GM06990 (cell line): ENCODE results near the gene UBE3B.

Experiments used
- DNase-seq: peaks from one replicate; pipeline ENCODE4 v3.0.0-alpha.2; 2011; ENCODE audit not compliant: insufficient read length; ENCODE audit errors: extremely low read depth
- H3K27me3 ChIP-seq: replicated peaks from 2 replicates; pipeline ENCODE4 v1.6.0; 2011; ENCODE audit warnings: low read length; ENCODE audit not compliant: control insufficient read depth, insufficient read depth
- H3K36me3 ChIP-seq: 2 replicates; pipeline ENCODE4 v1.5.1; 2011; ENCODE audit warnings: low read length; ENCODE audit not compliant: control insufficient read depth, insufficient read depth
- H3K4me3 ChIP-seq: replicated peaks from 2 replicates; pipeline ENCODE4 v1.5.1; 2011; ENCODE audit warnings: low read depth, mild to moderate bottlenecking, control low read depth, low read length
- TF ChIP-seq, protein P1 (sequence below): IDR thresholded peaks from 2 replicates; pipeline ENCODE4 v1.5.1; 2011; ENCODE audit warnings: low read length, control low read depth, mild to moderate bottlenecking, inconsistent platforms; ENCODE audit not compliant: insufficient read depth, poor library complexity, severe bottlenecking

UBE3B gene

DNA sequence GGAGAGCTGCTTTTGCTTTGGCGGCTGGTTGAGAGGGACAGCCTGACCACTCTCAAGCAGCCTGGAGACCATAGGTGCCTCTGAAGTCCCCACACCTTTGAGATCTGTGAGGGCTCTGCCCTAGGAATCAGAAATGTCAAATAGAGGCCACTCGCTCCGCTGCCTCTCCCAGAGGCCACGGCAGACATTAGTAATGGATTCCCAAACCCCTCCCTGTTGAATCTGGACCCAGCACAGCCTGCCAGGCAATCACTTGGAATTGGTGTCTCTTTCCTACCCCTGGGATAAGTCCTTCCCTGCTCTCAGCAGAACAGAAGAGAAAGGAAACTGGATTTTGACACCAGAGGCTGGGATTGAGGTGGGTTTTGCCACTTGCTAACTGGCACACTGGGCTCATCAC lies 70.8 kb downstream of the UBE3B start:
- TF ChIP-seq, protein P1, sequence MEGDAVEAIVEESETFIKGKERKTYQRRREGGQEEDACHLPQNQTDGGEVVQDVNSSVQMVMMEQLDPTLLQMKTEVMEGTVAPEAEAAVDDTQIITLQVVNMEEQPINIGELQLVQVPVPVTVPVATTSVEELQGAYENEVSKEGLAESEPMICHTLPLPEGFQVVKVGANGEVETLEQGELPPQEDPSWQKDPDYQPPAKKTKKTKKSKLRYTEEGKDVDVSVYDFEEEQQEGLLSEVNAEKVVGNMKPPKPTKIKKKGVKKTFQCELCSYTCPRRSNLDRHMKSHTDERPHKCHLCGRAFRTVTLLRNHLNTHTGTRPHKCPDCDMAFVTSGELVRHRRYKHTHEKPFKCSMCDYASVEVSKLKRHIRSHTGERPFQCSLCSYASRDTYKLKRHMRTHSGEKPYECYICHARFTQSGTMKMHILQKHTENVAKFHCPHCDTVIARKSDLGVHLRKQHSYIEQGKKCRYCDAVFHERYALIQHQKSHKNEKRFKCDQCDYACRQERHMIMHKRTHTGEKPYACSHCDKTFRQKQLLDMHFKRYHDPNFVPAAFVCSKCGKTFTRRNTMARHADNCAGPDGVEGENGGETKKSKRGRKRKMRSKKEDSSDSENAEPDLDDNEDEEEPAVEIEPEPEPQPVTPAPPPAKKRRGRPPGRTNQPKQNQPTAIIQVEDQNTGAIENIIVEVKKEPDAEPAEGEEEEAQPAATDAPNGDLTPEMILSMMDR: no peak
- Histone ChIP-seq H3K27me3 (peaks cover 1% of the 10 kb centered on the region; the same call in 1 of the 2 replicates), H3K4me3 (no peak overlapping the region), H3K36me3 (no peaks in the 10 kb centered on the region)
- DNase-seq: no peak

DNA sequence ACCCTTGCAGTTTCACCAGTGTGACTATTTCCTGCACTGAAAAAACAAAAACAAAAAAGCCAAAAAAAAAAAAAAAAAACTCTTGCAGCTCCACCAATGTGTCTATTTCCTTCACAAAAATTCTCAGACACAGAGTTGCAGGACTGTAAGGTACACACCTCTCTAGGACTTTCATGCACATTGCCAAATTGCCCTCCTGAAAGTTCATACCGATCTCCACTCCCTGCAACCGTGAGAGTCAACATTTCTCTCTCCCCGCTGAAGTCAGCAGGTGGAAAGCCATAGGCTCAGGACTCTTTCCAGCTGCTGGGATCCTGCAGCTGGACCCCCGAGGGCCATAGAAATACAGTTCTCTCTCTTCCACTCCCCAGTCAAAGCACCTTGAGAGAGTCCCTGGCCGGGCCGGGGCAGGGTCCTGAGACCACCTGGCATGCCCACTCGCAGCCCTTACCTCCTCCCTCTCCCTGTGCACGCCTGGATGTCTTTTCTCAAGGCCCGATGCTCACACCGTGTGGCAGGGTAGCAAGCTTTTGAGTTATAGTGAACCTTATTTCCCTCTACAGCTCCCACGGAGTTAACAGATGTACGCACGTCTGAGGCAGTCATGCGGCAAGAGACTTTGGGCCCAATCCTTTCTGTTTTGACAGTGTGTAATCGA lies 72.3 kb downstream of the UBE3B start:
- peaks cover 1% of the 10 kb centered on the region; the same call in 1 of the 2 replicates for H3K27me3 ChIP-seq
- no peaks in the 10 kb centered on the region for H3K36me3 ChIP-seq
- no peak overlapping the region for H3K4me3 ChIP-seq
- TF ChIP-seq, protein P1: no peak
- DNase-seq: no peak

DNA sequence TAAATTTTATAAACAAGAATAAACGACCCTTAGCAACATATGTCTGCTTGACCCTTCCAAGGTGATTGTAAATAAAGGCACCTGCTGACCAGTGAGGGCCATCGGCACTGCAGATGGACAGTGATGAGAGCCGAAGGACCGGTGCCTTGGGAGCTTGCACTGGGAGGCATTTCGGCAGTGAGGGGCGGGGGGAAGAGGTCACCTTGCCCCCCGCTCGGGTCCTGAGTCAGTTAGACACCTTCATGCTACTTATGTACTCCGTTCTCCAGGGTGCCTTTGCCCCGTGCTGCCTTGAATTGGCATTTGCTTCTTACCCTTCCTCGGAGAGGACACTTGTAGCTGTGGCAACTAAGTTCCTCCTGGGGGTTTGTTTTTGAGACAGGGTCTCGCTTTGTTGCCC lies 72.8 kb downstream of the UBE3B start:
- peaks cover 1% of the 10 kb centered on the region; the same call in 1 of the 2 replicates for H3K27me3 ChIP-seq
- H3K4me3 ChIP-seq: no peak overlapping the region
- no peak for DNase-seq
- TF ChIP-seq, protein P1: no peak
- H3K36me3 ChIP-seq: no peaks in the 10 kb centered on the region

DNA sequence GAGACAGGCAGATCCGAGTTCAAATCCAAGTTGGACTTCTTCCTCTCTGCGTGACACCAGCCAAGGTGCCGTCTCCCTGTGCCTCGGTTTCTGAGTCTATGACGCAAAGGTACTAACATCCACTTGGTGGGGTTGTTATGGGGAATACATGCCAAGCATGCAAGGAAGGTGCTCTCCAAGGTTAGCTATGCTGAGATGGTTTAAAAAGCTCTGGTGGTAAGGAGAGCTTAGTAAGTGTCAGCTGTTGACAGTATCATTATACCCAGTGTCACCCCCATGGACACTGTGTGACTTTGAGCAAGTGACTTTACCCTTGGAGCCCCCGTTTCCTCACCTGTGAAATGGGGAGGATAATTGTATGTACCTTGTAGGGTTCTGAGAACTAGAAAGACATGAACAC lies 73.7 kb downstream of the UBE3B start:
- no peak for DNase-seq
- Histone ChIP-seq H3K27me3 (peaks cover 1% of the 10 kb centered on the region; the same call in 1 of the 2 replicates), H3K4me3 (no peak overlapping the region), H3K36me3 (no peaks in the 10 kb centered on the region)
- TF ChIP-seq, protein P1: no peak

DNA sequence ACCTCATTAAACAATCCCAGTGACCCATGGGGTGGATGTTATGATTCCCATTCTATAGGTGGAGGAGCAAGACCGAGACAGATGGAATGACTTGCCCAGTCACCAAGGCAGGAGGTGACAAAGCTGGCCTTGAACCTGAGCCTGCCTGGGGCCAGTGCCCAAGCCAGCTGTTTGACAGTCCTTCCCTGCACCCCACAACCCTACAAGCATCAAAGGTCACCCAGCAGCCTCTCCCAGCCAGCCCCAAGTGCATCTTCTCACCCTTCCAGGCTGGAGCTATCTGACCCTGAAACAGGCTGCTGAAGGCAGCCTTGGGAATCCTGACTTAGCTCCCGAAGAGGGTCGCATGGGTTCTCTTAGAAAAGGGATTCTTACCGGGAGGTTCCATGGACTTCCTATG lies 75.5 kb downstream of the UBE3B start:
- Histone ChIP-seq H3K36me3 (peaks cover 5% of the 10 kb centered on the region; the same call in 1 of the 2 replicates), H3K4me3 (no peak overlapping the region), H3K27me3 (0 out of 2 replicates have a peak, but pooled peaks cover 1% of the 10 kb centered on the region)
- DNase-seq: no peak
- TF ChIP-seq, protein P1: no peak
